ENCODE results near the gene GRB7.

DNA sequence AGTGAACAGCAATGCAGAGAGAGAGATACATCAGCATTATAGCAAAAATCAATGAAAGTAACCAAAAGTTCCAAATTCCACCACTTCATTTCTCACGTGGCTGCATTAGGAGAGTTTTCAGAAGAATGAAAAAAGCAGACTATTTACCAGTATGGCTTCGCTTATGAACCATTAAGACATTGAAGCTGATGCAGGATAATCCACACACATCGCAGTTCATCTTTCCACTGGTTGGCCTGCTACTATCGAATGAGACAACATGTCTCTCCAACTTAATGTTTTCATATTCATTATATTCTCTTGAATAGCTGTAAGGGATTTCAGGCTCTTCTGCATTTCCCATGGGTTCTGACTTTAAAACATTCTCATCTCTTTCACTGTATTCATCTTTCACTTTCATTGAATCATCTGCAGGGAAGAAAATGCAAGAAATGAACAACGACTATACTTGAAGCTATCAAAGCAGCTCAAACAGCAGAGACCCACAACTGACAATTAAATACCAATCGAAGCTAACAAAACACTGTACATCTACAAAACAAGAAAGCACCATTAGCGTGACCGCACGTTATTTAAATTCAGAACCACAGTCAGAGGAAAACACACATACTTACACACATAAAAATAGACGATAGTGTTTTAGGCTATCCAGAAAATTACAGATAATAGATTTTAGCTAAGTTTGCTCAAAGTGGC lies 54.9 kb downstream of the GRB7 start:
- TF ChIP-seq, protein P1, sequence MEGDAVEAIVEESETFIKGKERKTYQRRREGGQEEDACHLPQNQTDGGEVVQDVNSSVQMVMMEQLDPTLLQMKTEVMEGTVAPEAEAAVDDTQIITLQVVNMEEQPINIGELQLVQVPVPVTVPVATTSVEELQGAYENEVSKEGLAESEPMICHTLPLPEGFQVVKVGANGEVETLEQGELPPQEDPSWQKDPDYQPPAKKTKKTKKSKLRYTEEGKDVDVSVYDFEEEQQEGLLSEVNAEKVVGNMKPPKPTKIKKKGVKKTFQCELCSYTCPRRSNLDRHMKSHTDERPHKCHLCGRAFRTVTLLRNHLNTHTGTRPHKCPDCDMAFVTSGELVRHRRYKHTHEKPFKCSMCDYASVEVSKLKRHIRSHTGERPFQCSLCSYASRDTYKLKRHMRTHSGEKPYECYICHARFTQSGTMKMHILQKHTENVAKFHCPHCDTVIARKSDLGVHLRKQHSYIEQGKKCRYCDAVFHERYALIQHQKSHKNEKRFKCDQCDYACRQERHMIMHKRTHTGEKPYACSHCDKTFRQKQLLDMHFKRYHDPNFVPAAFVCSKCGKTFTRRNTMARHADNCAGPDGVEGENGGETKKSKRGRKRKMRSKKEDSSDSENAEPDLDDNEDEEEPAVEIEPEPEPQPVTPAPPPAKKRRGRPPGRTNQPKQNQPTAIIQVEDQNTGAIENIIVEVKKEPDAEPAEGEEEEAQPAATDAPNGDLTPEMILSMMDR (IDR thresholded peaks at IDR 0.05): no peak
- no peak for TF ChIP-seq POLR2A (IDR thresholded peaks at IDR 0.05)

All from uterus (tissue), 2 donors.